ENCODE results near the gene MYO5B.

Gene MYO5B

GRCh38 chr18:50004013-50004412 is 190.9 kb downstream of the MYO5B start:
- no peak overlapping the region for H3K4me2 ChIP-seq (ENCODE audit: low read depth, low read length, poor library complexity, severe bottlenecking)
- TF ChIP-seq EZH2phosphoT487 (conservative IDR thresholded peaks at IDR 0.05; ENCODE audit: low read length), result no peak
- no peak for TF ChIP-seq CTCF (IDR thresholded peaks at IDR 0.05; ENCODE audit: insufficient read depth, low read length, poor library complexity, severe bottlenecking)
- no peaks in the 10 kb centered on the region for H4K20me1 ChIP-seq (ENCODE audit: low read depth, low read length)
- no peaks in the 10 kb centered on the region for H3K27me3 ChIP-seq (ENCODE audit: low read length)
- H3F3A ChIP-seq (ENCODE audit: insufficient read depth), result no peaks in the 10 kb centered on the region
- no peaks in the 10 kb centered on the region for H3K9me3 ChIP-seq (ENCODE audit: insufficient read depth, low read length)
- H3K27ac ChIP-seq (ENCODE audit: low read depth, low read length), result no peak overlapping the region
- H3K4me3 ChIP-seq (ENCODE audit: insufficient read depth, low read length, poor library complexity, severe bottlenecking), result no peak overlapping the region
- H2AFZ ChIP-seq (ENCODE audit: low read depth, low read length, severe bottlenecking), result no peak overlapping the region
- no peaks in the 10 kb centered on the region for H3K36me3 ChIP-seq (ENCODE audit: low read length)
- no peaks in the 10 kb centered on the region for H3K9me2 ChIP-seq (replicated peaks; ENCODE audit: insufficient read depth, low read length)
- no peak overlapping the region for H3K9ac ChIP-seq (ENCODE audit: low read length)
- H3K79me2 ChIP-seq (ENCODE audit: insufficient read depth, low read length), result no peaks in the 10 kb centered on the region

- TF ChIP-seq CTCF (IDR thresholded peaks at IDR 0.05; ENCODE audit: insufficient read depth, low read length, poor library complexity, severe bottlenecking) (no peak), EZH2phosphoT487 (conservative IDR thresholded peaks at IDR 0.05; ENCODE audit: low read length) (no peak)
- H3K4me2 ChIP-seq (ENCODE audit: low read depth, low read length, poor library complexity, severe bottlenecking), result no peak overlapping the region
- H3K36me3 ChIP-seq (ENCODE audit: low read length), result no peaks in the 10 kb centered on the region
- H3K9me2 ChIP-seq (replicated peaks; ENCODE audit: insufficient read depth, low read length), result no peaks in the 10 kb centered on the region
- no peaks in the 10 kb centered on the region for H3K79me2 ChIP-seq (ENCODE audit: insufficient read depth, low read length)
- no peaks in the 10 kb centered on the region for H3K27me3 ChIP-seq (ENCODE audit: low read length)
- H2AFZ ChIP-seq (ENCODE audit: low read depth, low read length, severe bottlenecking), result no peak overlapping the region
- no peak overlapping the region for H3K27ac ChIP-seq (ENCODE audit: low read depth, low read length)
- no peaks in the 10 kb centered on the region for H3K9me3 ChIP-seq (ENCODE audit: insufficient read depth, low read length)
- H3K4me3 ChIP-seq (ENCODE audit: insufficient read depth, low read length, poor library complexity, severe bottlenecking), result no peak overlapping the region
- no peak overlapping the region for H3K9ac ChIP-seq (ENCODE audit: low read length)
- no peaks in the 10 kb centered on the region for H4K20me1 ChIP-seq (ENCODE audit: low read depth, low read length)
- no peaks in the 10 kb centered on the region for H3F3A ChIP-seq (ENCODE audit: insufficient read depth)
Observed at GRCh38 chr18:50002781-50003180, 192.2 kb downstream of the MYO5B start.

- Histone ChIP-seq H3K9me2 (replicated peaks; ENCODE audit: insufficient read depth, low read length) (no peaks in the 10 kb centered on the region), H3F3A (ENCODE audit: insufficient read depth) (no peaks in the 10 kb centered on the region), H4K20me1 (ENCODE audit: low read depth, low read length) (no peaks in the 10 kb centered on the region), H3K4me3 (ENCODE audit: insufficient read depth, low read length, poor library complexity, severe bottlenecking) (no peak overlapping the region), H3K79me2 (ENCODE audit: insufficient read depth, low read length) (no peaks in the 10 kb centered on the region), H3K9me3 (ENCODE audit: insufficient read depth, low read length) (no peaks in the 10 kb centered on the region), H3K27me3 (ENCODE audit: low read length) (no peaks in the 10 kb centered on the region), H2AFZ (ENCODE audit: low read depth, low read length, severe bottlenecking) (no peak overlapping the region), H3K36me3 (ENCODE audit: low read length) (no peaks in the 10 kb centered on the region), H3K27ac (ENCODE audit: low read depth, low read length) (no peak overlapping the region), H3K4me2 (ENCODE audit: low read depth, low read length, poor library complexity, severe bottlenecking) (no peak overlapping the region), H3K9ac (ENCODE audit: low read length) (no peak overlapping the region)
- TF ChIP-seq CTCF (IDR thresholded peaks at IDR 0.05; ENCODE audit: insufficient read depth, low read length, poor library complexity, severe bottlenecking), result no peak
- TF ChIP-seq EZH2phosphoT487 (conservative IDR thresholded peaks at IDR 0.05; ENCODE audit: low read length), result no peak
Observed at GRCh38 chr18:50000227-50000626, 194.7 kb downstream of the MYO5B start.
